ENCODE measurements around the gene CACNG7.

GRCh38 chr19:53951436-53951835, 42.4 kb downstream of the CACNG7 start:
- no peak for TF ChIP-seq CTCF (IDR thresholded peaks at IDR 0.05; ENCODE audit: low read depth, low read length, missing input control)
- no peak for TF ChIP-seq FOXA1 (IDR thresholded peaks at IDR 0.05)
- TF ChIP-seq REST (IDR thresholded peaks at IDR 0.05), result no peak
- no peak for TF ChIP-seq EGR1 (IDR thresholded peaks at IDR 0.05; ENCODE audit: low read depth in 2 of 2)
- no peak for TF ChIP-seq MAX (IDR thresholded peaks at IDR 0.05)
- TF ChIP-seq RAD21 (IDR thresholded peaks at IDR 0.05), result no peak
- no peak for TF ChIP-seq GABPA (IDR thresholded peaks at IDR 0.05 in 1 of 2, conservative IDR thresholded peaks at IDR 0.05 in 1 of 2)
- no peak for TF ChIP-seq ZBTB33 (IDR thresholded peaks at IDR 0.05)
- TF ChIP-seq SP1 (IDR thresholded peaks at IDR 0.05), result no peak
- TF ChIP-seq YY1 (IDR thresholded peaks at IDR 0.05), result no peak
- TF ChIP-seq JUND (IDR thresholded peaks at IDR 0.05), result no peak
- TF ChIP-seq TAF1 (conservative IDR thresholded peaks at IDR 0.05), result no peak
- no peak for TF ChIP-seq ATF3 (IDR thresholded peaks at IDR 0.05)
